ENCODE results near the gene RNF167.

- no peak for TF ChIP-seq CTCF (IDR thresholded peaks at IDR 0.05)
- TF ChIP-seq POLR2A (IDR thresholded peaks at IDR 0.05), result no peak
Measured at GRCh38 chr17:4899341-4900230, 40.5 kb upstream of the RNF167 start, which contains the start of gene C17orf107.
